IPS-18a (cell line): ENCODE measurements around the gene GET3.

Experiments used
- H3K27ac ChIP-seq: one replicate; pipeline ENCODE4 v1.5.1; 2013; ENCODE audit warnings: low read length
- H3K27me3 ChIP-seq: one replicate; pipeline ENCODE4 v1.6.1; 2013; ENCODE audit warnings: mild to moderate bottlenecking, low read length; ENCODE audit not compliant: control insufficient read depth, insufficient read depth
- H3K36me3 ChIP-seq: one replicate; pipeline ENCODE4 v1.6.1; 2013; ENCODE audit warnings: low read depth, low read length; ENCODE audit not compliant: control insufficient read depth
- H3K4me1 ChIP-seq: one replicate; pipeline ENCODE4 v1.6.1; 2013; ENCODE audit warnings: low read depth, low read length; ENCODE audit not compliant: control insufficient read depth
- H3K4me3 ChIP-seq: one replicate; pipeline ENCODE4 v1.5.1; 2013; ENCODE audit warnings: low read length
- H3K9ac ChIP-seq: one replicate; pipeline ENCODE4 v1.6.1; 2013; ENCODE audit warnings: mild to moderate bottlenecking, low read length, moderate library complexity
- H3K9me3 ChIP-seq: one replicate; pipeline ENCODE4 v1.6.1; 2013; ENCODE audit warnings: low read depth, low read length; ENCODE audit not compliant: control insufficient read depth

Gene GET3

GRCh38 chr19:12784871-12785430 lies 47.7 kb downstream of the GET3 start:
- Histone ChIP-seq H3K4me1 (peaks cover 16% of the 10 kb centered on the region), H3K27me3 (no peaks in the 10 kb centered on the region), H3K27ac (no peak overlapping the region), H3K9ac (no peak overlapping the region), H3K9me3 (no peaks in the 10 kb centered on the region), H3K36me3 (no peaks in the 10 kb centered on the region), H3K4me3 (no peak overlapping the region)

DNA sequence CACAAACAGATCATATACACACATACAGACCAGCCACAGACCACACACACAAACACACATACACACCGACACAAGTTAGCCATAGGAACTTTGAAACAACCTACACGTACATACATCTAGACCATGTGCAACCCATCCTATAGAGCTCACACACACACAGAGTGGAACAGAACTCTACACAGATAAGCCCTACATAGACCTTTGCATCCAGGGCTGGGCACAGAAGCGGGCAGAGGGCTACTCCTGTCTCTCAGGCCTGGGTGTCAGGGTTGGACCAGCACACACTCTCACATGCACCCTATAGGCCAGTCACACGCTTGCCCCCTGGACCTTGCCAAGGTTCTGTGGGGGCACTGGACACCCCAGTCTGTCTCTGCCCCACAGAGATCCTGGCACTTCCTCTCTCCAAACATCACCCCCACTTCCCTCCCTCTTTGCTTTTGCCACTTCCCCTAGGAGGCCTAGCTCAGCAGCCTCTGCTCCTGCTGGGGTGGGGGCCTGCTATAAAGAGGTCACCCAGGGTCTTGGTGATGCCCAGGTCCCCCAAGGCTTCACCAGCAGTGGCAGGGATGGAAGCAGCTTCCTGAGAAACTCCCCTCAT lies 48.2 kb downstream of the GET3 start:
- no peaks in the 10 kb centered on the region for H3K36me3 ChIP-seq
- H3K9me3 ChIP-seq, result no peaks in the 10 kb centered on the region
- peaks cover 3% of the 10 kb centered on the region for H3K27me3 ChIP-seq
- no peak overlapping the region for H3K9ac ChIP-seq
- no peak overlapping the region for H3K4me3 ChIP-seq
- peaks cover 19% of the 10 kb centered on the region for H3K4me1 ChIP-seq
- no peak overlapping the region for H3K27ac ChIP-seq

DNA sequence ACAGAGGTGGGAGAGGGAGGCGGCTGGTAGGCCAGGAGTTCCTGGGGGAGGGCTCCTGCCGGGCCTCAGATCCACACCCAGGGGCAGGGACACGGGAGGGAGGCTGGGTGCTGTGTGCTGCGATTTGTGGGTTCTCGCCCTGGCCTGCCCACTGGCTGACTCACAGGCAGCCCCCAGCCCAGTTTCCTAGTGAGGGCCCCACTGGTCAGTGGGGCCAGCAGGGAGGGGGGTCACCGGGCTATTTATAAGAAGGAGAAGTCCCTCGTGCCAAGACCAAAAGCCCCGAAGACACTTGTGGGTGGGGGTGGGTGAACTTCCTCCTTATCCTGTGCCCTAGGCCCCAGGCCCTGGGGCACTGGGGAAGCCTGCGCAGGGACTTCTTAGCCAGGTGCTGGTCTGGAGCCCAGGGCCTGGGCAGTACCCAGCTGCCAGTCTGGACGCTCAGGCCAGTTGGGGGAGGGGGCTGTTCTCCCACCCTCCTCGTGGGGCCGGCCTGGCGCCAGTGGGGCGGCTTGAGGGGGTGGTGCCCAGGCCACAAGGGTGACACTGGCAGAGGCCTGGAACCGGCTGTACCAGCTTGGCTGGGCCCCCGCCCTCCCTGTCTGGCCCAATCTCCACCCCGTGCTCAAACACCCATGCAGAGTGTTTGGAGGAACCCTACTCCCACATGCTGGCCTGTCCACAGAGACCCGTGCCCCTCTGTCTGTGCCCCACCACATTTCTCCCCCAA lies 49.0 kb downstream of the GET3 start:
- no peaks in the 10 kb centered on the region for H3K9me3 ChIP-seq
- no peak overlapping the region for H3K9ac ChIP-seq
- no peaks in the 10 kb centered on the region for H3K36me3 ChIP-seq
- H3K4me3 ChIP-seq, result no peak overlapping the region
- H3K27ac ChIP-seq, result no peak overlapping the region
- peaks cover 11% of the 10 kb centered on the region for H3K27me3 ChIP-seq
- peaks cover 26% of the 10 kb centered on the region for H3K4me1 ChIP-seq

GRCh38 chr19:12786952-12787351 lies 49.7 kb downstream of the GET3 start:
- H3K27me3 ChIP-seq, result peaks cover 17% of the 10 kb centered on the region
- peaks cover 26% of the 10 kb centered on the region for H3K4me1 ChIP-seq
- H3K9me3 ChIP-seq, result no peaks in the 10 kb centered on the region
- H3K9ac ChIP-seq, result no peak overlapping the region
- no peak overlapping the region for H3K4me3 ChIP-seq
- H3K36me3 ChIP-seq, result no peaks in the 10 kb centered on the region
- no peak overlapping the region for H3K27ac ChIP-seq

DNA sequence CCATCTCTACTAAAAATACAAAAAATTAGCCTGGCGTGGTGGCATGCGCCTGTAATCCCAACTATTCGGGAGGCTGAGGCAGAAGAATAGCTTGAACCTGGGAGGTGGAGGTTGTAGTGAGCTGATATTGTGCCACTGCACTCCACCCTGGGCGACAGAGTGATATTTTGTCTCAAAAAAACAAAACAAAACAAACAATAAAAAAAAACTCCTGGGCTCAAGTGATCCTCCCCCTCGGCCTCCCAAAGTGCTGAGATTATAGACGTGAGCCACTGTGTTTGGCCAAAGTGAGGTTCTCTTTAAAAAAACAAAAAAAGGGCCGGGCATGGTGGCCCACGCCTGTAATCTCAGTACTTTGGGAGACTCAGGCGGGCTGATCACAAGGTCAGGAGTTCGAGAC lies 50.2 kb downstream of the GET3 start:
- H3K9me3 ChIP-seq, result no peaks in the 10 kb centered on the region
- H3K27ac ChIP-seq, result no peak overlapping the region
- no peaks in the 10 kb centered on the region for H3K36me3 ChIP-seq
- H3K4me1 ChIP-seq, result peaks cover 26% of the 10 kb centered on the region
- H3K27me3 ChIP-seq, result peaks cover 22% of the 10 kb centered on the region
- no peak overlapping the region for H3K4me3 ChIP-seq
- H3K9ac ChIP-seq, result no peak overlapping the region

GRCh38 chr19:12788042-12788681 lies 50.9 kb downstream of the GET3 start:
- Histone ChIP-seq H3K4me3 (peak overlapping the region; percentile 72), H3K4me1 (peaks cover 26% of the 10 kb centered on the region), H3K36me3 (no peaks in the 10 kb centered on the region), H3K9ac (no peak overlapping the region), H3K9me3 (no peaks in the 10 kb centered on the region), H3K27ac (no peak overlapping the region), H3K27me3 (peaks cover 29% of the 10 kb centered on the region)

DNA sequence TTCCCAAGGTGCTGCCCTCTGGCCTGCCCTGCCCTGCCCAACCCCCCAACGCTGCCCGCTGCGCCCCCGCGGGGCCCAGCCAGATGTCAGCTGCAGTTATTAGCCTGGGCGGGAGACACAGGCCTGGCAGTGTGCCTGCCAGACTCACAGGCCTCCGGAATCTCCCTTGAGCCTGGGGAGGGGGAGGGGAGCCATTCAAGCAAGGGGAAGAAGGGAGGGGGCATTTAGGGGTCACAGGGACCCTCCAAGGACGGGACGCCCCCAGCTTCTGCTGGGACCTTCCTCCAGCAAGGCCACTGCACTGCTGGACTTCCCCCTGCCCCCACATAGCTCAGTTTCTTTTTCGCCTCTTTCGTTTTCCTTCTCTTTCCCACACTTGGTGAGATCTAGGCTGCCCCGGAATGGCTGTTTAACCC lies 51.4 kb downstream of the GET3 start:
- H3K4me1 ChIP-seq, result peaks cover 21% of the 10 kb centered on the region
- no peaks in the 10 kb centered on the region for H3K36me3 ChIP-seq
- no peak overlapping the region for H3K9ac ChIP-seq
- peaks cover 31% of the 10 kb centered on the region for H3K27me3 ChIP-seq
- no peak overlapping the region for H3K27ac ChIP-seq
- H3K4me3 ChIP-seq, result peak overlapping the region; percentile 72
- H3K9me3 ChIP-seq, result no peaks in the 10 kb centered on the region

GRCh38 chr19:12789098-12789903 lies 52.0 kb downstream of the GET3 start:
- H3K27ac ChIP-seq, result no peak overlapping the region
- H3K27me3 ChIP-seq, result peaks cover 31% of the 10 kb centered on the region
- peaks cover 24% of the 10 kb centered on the region for H3K4me1 ChIP-seq
- H3K9ac ChIP-seq, result no peak overlapping the region
- no peaks in the 10 kb centered on the region for H3K9me3 ChIP-seq
- peak overlapping the region; percentile 72 for H3K4me3 ChIP-seq
- H3K36me3 ChIP-seq, result no peaks in the 10 kb centered on the region

DNA sequence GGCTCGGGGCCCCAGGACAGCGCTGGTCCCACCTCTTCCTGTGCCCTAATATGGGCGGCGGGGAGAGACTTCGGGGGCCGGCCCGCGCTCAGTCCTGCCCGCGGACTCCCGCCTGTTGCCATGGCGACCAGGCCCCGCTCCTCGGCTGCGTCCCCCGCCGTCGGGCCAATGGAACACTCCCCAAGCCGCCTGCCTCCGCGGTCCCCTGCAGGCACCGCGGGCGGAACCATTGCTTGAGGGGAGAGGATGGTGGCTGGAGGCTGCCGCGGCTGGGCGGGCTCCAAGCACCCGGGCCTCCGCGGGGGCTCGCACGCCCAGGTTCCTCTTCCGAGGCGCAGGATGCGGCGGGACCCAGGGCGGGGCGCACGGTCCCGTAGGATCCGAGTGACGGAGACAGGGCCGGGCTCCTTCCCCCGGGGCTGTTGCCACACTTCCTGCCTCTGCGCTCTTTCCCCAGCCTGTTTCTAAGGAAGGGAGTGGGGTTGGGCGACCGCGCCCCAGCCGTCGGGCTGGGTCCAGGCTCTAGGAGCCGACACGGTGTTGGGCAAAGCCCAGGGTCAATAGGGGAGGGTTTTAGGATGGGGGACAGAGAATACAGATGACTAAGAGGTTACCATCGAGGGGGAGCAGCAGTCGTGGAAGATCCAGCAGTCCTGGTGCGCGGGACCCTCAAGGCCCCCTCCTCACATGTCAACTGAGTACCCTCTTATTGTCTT lies 52.8 kb downstream of the GET3 start:
- Histone ChIP-seq H3K9me3 (no peaks in the 10 kb centered on the region), H3K27me3 (peaks cover 31% of the 10 kb centered on the region), H3K36me3 (no peaks in the 10 kb centered on the region), H3K9ac (peak overlapping the region; percentile 42), H3K4me1 (peaks cover 24% of the 10 kb centered on the region), H3K27ac (no peak overlapping the region), H3K4me3 (peak overlapping the region; percentile 72)

GRCh38 chr19:12790628-12791344 lies 53.5 kb downstream of the GET3 start:
- Histone ChIP-seq H3K9ac (peak overlapping the region; percentile 42), H3K9me3 (no peaks in the 10 kb centered on the region), H3K4me1 (peaks cover 25% of the 10 kb centered on the region), H3K4me3 (peak overlapping the region; percentile 72), H3K27ac (no peak overlapping the region), H3K36me3 (no peaks in the 10 kb centered on the region), H3K27me3 (peaks cover 31% of the 10 kb centered on the region)
